HCT116 (cell line): ENCODE measurements around the gene PLCD1. TPM values are rescaled to one million over a fixed set of nuclear protein-coding genes. Genes with fewer than 3 reads are reported as not detected.
"Not testable (repeated sequence)": the region's sequence is repeated elsewhere in the genome, so short reads cannot be mapped to it uniquely, and the experiment has no call there.

Source experiments
- ATAC-seq: fragments of 200-7000 bp; cut with Tn5 transposase; 2 replicates; pipeline ENCODE4 v1.9.1; 2020; ENCODE audit warnings: mild to moderate bottlenecking, moderate library complexity
- BruUV-seq: library from RNA; stranded (reverse); fragments of 400-500 nt; replicated peaks from 2 replicates; lab custom pipeline; 2021; lab: Mats Ljungman, UMichigan
- CTCF ChIA-PET: fragments of 300-600 bp; sonication (Branson Sonifier 250); formaldehyde crosslinking; loops from one replicate; lab custom pipeline; 2021; ENCODE audit warnings: antibody characterized with exemption; lab: Charles Lee
- POLR2A ChIA-PET: fragments of 300-600, 350-600 bp; sonication (Branson Sonifier 250); formaldehyde crosslinking; loops from one replicate; lab custom pipeline; 2021; ENCODE audit warnings: antibody characterized with exemption; lab: Charles Lee
- RAD21 ChIA-PET, 2 experiments: fragments of 300-600 bp; sonication (Branson Sonifier 250); formaldehyde crosslinking; loops; one replicate each; lab custom pipeline; 2023; ENCODE audit warnings: low total read pairs in 2 of 2; ENCODE audit not compliant: uncharacterized antibody in 2 of 2, unreplicated experiment in 2 of 2, low non-redundant PET in 1 of 2; lab: Charles Lee
- DNase-seq: peaks from one replicate; pipeline ENCODE4 v3.0.0-alpha.2; 2010; ENCODE audit warnings: low read depth, low spot score
- H2AFZ ChIP-seq: fragments of 200-600 bp; shearing (Covaris generic), sonication (generic); 2 replicates; pipeline ENCODE4 v1.6.1; 2017; ENCODE audit warnings: low read depth, mixed run types, mixed read lengths, antibody characterized with exemption, low read length; ENCODE audit not compliant: poor library complexity, severe bottlenecking
- H3K27ac ChIP-seq: 2 replicates; pipeline ENCODE4 v1.5.1; 2012; ENCODE audit warnings: low read depth, low read length
- H3K27me3 ChIP-seq: fragments of 200-600 bp; sonication (generic); 2 replicates; pipeline ENCODE4 v1.6.1; 2016; ENCODE audit warnings: mixed run types, low read length, mixed read lengths; ENCODE audit not compliant: insufficient read depth
- H3K36me3 ChIP-seq, 2 experiments: fragments of 200-500 bp in 1 of 2; fragments of 200-600 bp in 1 of 2; sonication (Bioruptor generic) in 1 of 2; sonication (generic) in 1 of 2; 2 replicates each; pipeline versions ENCODE4 v1.5.1 to v1.6.1; 2014 to 2016; ENCODE audit warnings: low read length in 2 of 2, inconsistent platforms in 1 of 2, mixed read lengths in 1 of 2, mixed run types in 1 of 2; ENCODE audit not compliant: insufficient read depth in 2 of 2, control insufficient read depth in 1 of 2
- H3K4me1 ChIP-seq, 2 experiments: fragments of 200-600 bp in 1 of 2; sonication (generic) in 1 of 2; 2 replicates each; pipeline versions ENCODE4 v1.5.1 to v1.6.1; 2012 to 2017; ENCODE audit warnings: low read length in 2 of 2, inconsistent platforms in 1 of 2, mild to moderate bottlenecking in 1 of 2, mixed read lengths in 1 of 2, mixed run types in 1 of 2, moderate library complexity in 1 of 2; ENCODE audit not compliant: insufficient read depth in 2 of 2, control insufficient read depth in 1 of 2
- H3K4me2 ChIP-seq: fragments of 200-600 bp; sonication (generic); 2 replicates; pipeline ENCODE4 v1.6.1; 2017; ENCODE audit warnings: mixed run types, low read length, mixed read lengths
- H3K4me3 ChIP-seq, 2 experiments: fragments of 200-600 bp in 1 of 2; sonication (generic) in 1 of 2; replicated peaks in 1 of 2; 2 replicates each; pipeline ENCODE4 v1.5.1; 2011 to 2016; ENCODE audit warnings: low read length in 2 of 2, control low read depth in 1 of 2, low read depth in 1 of 2, mild to moderate bottlenecking in 1 of 2, mixed read lengths in 1 of 2, mixed run types in 1 of 2
- H3K79me2 ChIP-seq: fragments of 200-600 bp; sonication (generic); 2 replicates; pipeline ENCODE4 v1.6.1; 2017; ENCODE audit warnings: mild to moderate bottlenecking, mixed run types, low read length, moderate library complexity, mixed read lengths; ENCODE audit not compliant: insufficient read depth
- H3K9ac ChIP-seq: fragments of 200-600 bp; sonication (generic); 2 replicates; pipeline ENCODE4 v1.6.1; 2016; ENCODE audit warnings: low read length, mixed read lengths
- H3K9me2 ChIP-seq: fragments of 200-600 bp; sonication (generic), shearing (Covaris generic); 2 replicates; pipeline ENCODE4 v1.6.1; 2017; ENCODE audit warnings: mixed run types, mild to moderate bottlenecking, moderate library complexity; ENCODE audit not compliant: insufficient read depth
- H3K9me3 ChIP-seq, 2 experiments: fragments of 200-500 bp in 1 of 2; fragments of 200-600 bp in 1 of 2; sonication (Bioruptor generic) in 1 of 2; sonication (generic) in 1 of 2; 2 replicates each; pipeline ENCODE4 v1.6.1; 2014 to 2017; ENCODE audit warnings: low read length in 2 of 2, mixed read lengths in 2 of 2, inconsistent platforms in 1 of 2, low read depth in 1 of 2, mild to moderate bottlenecking in 1 of 2, mixed run types in 1 of 2, moderate library complexity in 1 of 2; ENCODE audit not compliant: control insufficient read depth in 1 of 2, insufficient read depth in 1 of 2
- H4K20me1 ChIP-seq: fragments of 200-600 bp; sonication (generic), shearing (Covaris generic); 2 replicates; pipeline ENCODE4 v1.6.1; 2017; ENCODE audit warnings: mixed run types, mild to moderate bottlenecking, moderate library complexity; ENCODE audit not compliant: insufficient read depth
- CEBPB ChIP-seq: IDR thresholded peaks from 2 replicates; pipeline ENCODE4 v1.6.1; 2012; ENCODE audit warnings: low read depth
- ELF1 ChIP-seq: IDR thresholded peaks from 2 replicates; pipeline ENCODE4 v1.6.1; 2012; ENCODE audit warnings: low read depth, borderline replicate concordance
- FOSL1 ChIP-seq: IDR thresholded peaks from 2 replicates; pipeline ENCODE4 v1.6.1; 2012; ENCODE audit warnings: low read depth
- JUND ChIP-seq: IDR thresholded peaks from 2 replicates; pipeline ENCODE4 v1.6.1; 2012
- MAX ChIP-seq: IDR thresholded peaks from 2 replicates; pipeline ENCODE4 v1.6.1; 2012
- POLR2AphosphoS5 ChIP-seq: IDR thresholded peaks from 2 replicates; pipeline ENCODE4 v1.6.1; 2011; ENCODE audit warnings: mild to moderate bottlenecking, low read depth, low read length, moderate library complexity
- SIN3A ChIP-seq: IDR thresholded peaks from 2 replicates; pipeline ENCODE4 v1.6.1; 2012; ENCODE audit warnings: low read depth
- SP1 ChIP-seq: IDR thresholded peaks from 2 replicates; pipeline ENCODE4 v1.6.1; 2012; ENCODE audit warnings: low read depth
- SRF ChIP-seq: IDR thresholded peaks from 2 replicates; pipeline ENCODE4 v1.6.1; 2012; ENCODE audit warnings: low read depth
- TCF7L2 ChIP-seq: IDR thresholded peaks from 2 replicates; pipeline ENCODE4 v1.7.0; 2011; ENCODE audit warnings: borderline replicate concordance, inconsistent platforms; ENCODE audit not compliant: insufficient read depth, insufficient read length; ENCODE audit errors: extremely low read depth
- ZFX ChIP-seq: fragments of 450-650 bp; IDR thresholded peaks from 2 replicates; pipeline ENCODE4 v1.6.1; 2017
- intact Hi-C: fragments of 100-400 bp; cut with micrococcal nuclease; formaldehyde crosslinking; loops from 2 replicates; pipeline ENCODE4 v1.10.0; 2022
- total RNA-seq: library from RNA; stranded (reverse); gene quantifications from one replicate; pipeline ENCODE4 v1.2.1, GENCODE V29; 2021; ENCODE audit not compliant: unreplicated experiment
- TF ChIP-seq, protein P1 (sequence below): IDR thresholded peaks from 2 replicates; pipeline ENCODE4 v1.6.1; 2011; ENCODE audit warnings: mild to moderate bottlenecking, low read length, moderate library complexity; ENCODE audit not compliant: insufficient replicate concordance; ENCODE audit errors: extremely low read depth
- TF ChIP-seq, protein P2 (sequence below): IDR thresholded peaks from 2 replicates; pipeline ENCODE4 v1.6.1; 2012; ENCODE audit warnings: low read depth

The PLCD1 gene
- total RNA-seq, 1 experiment from 2014 or later: 15.9 TPM

GRCh38 chr3:38036286-38036685 is 6.8 kb upstream of the PLCD1 start:
- H3K27me3 ChIP-seq: no peaks in the 10 kb centered on the region

GRCh38 chr3:38034335-38034734 is 4.9 kb upstream of the PLCD1 start:
- RAD21 ChIA-PET, BruUV-seq, H3K27me3 ChIP-seq, CTCF ChIA-PET, intact Hi-C loops, H3K9ac ChIP-seq, H3K9me3 ChIP-seq, H3K36me3 ChIP-seq, H3K9me2 ChIP-seq, H4K20me1 ChIP-seq, H3K79me2 ChIP-seq, DNase-seq, H3K4me3 ChIP-seq, POLR2A ChIA-PET, ATAC-seq, H3K4me2 ChIP-seq, H3K27ac ChIP-seq, H2AFZ ChIP-seq: not testable (repeated sequence)
- H3K4me1 ChIP-seq: peaks cover 21 to 26% of the 10 kb centered on the region in 2 experiments

More at GRCh38 chr3:38036286-38036685, 6.8 kb upstream of the PLCD1 start:
- H3K4me1 ChIP-seq: peaks cover 6 to 10% of the 10 kb centered on the region in 2 experiments
- H3K27ac ChIP-seq: no peak overlapping the region
- H3K9me3 ChIP-seq: no peaks in the 10 kb centered on the region
- RAD21 ChIA-PET: no interaction called here
- no peaks in the 10 kb centered on the region for H3K79me2 ChIP-seq
- H2AFZ ChIP-seq: no peak overlapping the region
- TF ChIP-seq FOSL1 (no peak), MAX (no peak), SP1 (no peak), JUND (no peak), POLR2AphosphoS5 (no peak), SIN3A (no peak), SRF (no peak), ELF1 (no peak), ZFX (no peak), TCF7L2 (no peak), CEBPB (no peak)
- TF ChIP-seq, protein P1, sequence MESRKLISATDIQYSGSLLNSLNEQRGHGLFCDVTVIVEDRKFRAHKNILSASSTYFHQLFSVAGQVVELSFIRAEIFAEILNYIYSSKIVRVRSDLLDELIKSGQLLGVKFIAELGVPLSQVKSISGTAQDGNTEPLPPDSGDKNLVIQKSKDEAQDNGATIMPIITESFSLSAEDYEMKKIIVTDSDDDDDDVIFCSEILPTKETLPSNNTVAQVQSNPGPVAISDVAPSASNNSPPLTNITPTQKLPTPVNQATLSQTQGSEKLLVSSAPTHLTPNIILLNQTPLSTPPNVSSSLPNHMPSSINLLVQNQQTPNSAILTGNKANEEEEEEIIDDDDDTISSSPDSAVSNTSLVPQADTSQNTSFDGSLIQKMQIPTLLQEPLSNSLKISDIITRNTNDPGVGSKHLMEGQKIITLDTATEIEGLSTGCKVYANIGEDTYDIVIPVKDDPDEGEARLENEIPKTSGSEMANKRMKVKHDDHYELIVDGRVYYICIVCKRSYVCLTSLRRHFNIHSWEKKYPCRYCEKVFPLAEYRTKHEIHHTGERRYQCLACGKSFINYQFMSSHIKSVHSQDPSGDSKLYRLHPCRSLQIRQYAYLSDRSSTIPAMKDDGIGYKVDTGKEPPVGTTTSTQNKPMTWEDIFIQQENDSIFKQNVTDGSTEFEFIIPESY: no peak
- TF ChIP-seq, protein P2, sequence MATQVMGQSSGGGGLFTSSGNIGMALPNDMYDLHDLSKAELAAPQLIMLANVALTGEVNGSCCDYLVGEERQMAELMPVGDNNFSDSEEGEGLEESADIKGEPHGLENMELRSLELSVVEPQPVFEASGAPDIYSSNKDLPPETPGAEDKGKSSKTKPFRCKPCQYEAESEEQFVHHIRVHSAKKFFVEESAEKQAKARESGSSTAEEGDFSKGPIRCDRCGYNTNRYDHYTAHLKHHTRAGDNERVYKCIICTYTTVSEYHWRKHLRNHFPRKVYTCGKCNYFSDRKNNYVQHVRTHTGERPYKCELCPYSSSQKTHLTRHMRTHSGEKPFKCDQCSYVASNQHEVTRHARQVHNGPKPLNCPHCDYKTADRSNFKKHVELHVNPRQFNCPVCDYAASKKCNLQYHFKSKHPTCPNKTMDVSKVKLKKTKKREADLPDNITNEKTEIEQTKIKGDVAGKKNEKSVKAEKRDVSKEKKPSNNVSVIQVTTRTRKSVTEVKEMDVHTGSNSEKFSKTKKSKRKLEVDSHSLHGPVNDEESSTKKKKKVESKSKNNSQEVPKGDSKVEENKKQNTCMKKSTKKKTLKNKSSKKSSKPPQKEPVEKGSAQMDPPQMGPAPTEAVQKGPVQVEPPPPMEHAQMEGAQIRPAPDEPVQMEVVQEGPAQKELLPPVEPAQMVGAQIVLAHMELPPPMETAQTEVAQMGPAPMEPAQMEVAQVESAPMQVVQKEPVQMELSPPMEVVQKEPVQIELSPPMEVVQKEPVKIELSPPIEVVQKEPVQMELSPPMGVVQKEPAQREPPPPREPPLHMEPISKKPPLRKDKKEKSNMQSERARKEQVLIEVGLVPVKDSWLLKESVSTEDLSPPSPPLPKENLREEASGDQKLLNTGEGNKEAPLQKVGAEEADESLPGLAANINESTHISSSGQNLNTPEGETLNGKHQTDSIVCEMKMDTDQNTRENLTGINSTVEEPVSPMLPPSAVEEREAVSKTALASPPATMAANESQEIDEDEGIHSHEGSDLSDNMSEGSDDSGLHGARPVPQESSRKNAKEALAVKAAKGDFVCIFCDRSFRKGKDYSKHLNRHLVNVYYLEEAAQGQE: no peak
- intact Hi-C loops: no loop called here
- no peak for DNase-seq
- no peak overlapping the region for H3K4me2 ChIP-seq
- POLR2A ChIA-PET: interaction anchor here (0.7 kb wide), 1 partner anchor 307 kb away, joined by 3 read pairs; no protein-coding TSS in a partner anchor
- no peak for ATAC-seq
- H3K9me2 ChIP-seq: no peaks in the 10 kb centered on the region
- no peak overlapping the region for H3K4me3 ChIP-seq
- CTCF ChIA-PET: no interaction called here
- H4K20me1 ChIP-seq: no peaks in the 10 kb centered on the region
- H3K9ac ChIP-seq: no peak overlapping the region
- BruUV-seq: no TSS peak
- H3K36me3 ChIP-seq: no peaks in the 10 kb centered on the region
